Adrenal gland (tissue), 12 donors: ENCODE data around the gene PRDM15. TPM values are rescaled to one million over a fixed set of nuclear protein-coding genes. Genes with fewer than 3 reads are reported as not detected.

Experiments
- DNase-seq, 7 donors: peaks; one replicate each; pipeline ENCODE4 v3.0.0-alpha.2; 2019 to 2020
- H3K27ac ChIP-seq, 5 donors: fragments of 200-600 bp; sonication (generic) in 4 of 5; 1 replicate in 3 of 5; 2 replicates in 2 of 5; pipeline versions ENCODE4 v1.5.1 to v1.8.0; 2016 to 2020; ENCODE audit warnings: mild to moderate bottlenecking in 1 of 5
- H3K27me3 ChIP-seq: fragments of 200-600 bp; 2 replicates; pipeline ENCODE4 v1.8.0; 2021
- H3K36me3 ChIP-seq, 2 donors: fragments of 200-600 bp; replicated peaks in 1 of 2; 1 replicate in 1 of 2; 2 replicates in 1 of 2; pipeline versions ENCODE4 v1.5.1 to v1.8.0; 2018 to 2022
- H3K4me1 ChIP-seq, 2 donors: fragments of 200-600 bp; replicated peaks in 1 of 2; 1 replicate in 1 of 2; 2 replicates in 1 of 2; pipeline versions ENCODE4 v1.5.1 to v1.8.0; 2018 to 2021
- H3K4me3 ChIP-seq, 4 donors: fragments of 200-600 bp; sonication (generic) in 3 of 4; one replicate each; pipeline ENCODE4 v1.5.1; 2016 to 2018
- H3K9me3 ChIP-seq, 3 donors: fragments of 200-600 bp; sonication (generic) in 1 of 3; replicated peaks in 1 of 3; 1 replicate in 2 of 3; 2 replicates in 1 of 3; pipeline versions ENCODE4 v1.5.1 to v1.8.0; 2016 to 2021
- POLR2A ChIP-seq, 2 donors: fragments of 450-650 bp; IDR thresholded peaks; one replicate each; pipeline ENCODE4 v1.6.1; 2017; ENCODE audit warnings: antibody characterized with exemption in 2 of 2, mild to moderate bottlenecking in 2 of 2, moderate library complexity in 1 of 2
- WGBS, 4 donors: extraction: QIAGEN DNeasy Blood & Tissue Kit in 2 of 4; methylation state at CpG; one replicate each; pipeline versions ENCODE4 v1.1.5 to v1.1.7; 2013 to 2017; 5-methylcytosine and 5-hydroxymethylcytosine counted together
- intact Hi-C, 2 donors: fragments of 100-400 bp; cut with DNase I; formaldehyde crosslinking; loops; one replicate each; pipeline versions ENCODE4 v1.14.1 to v1.15.0; 2022 to 2023
- polyA plus RNA-seq, 3 donors: library from polyadenylated mRNA; stranded (reverse); fragments of 200-250 nt in 2 of 3; fragments of 350-450 nt in 1 of 3; fragmentation: Illumina TruSeq in 1 of 3; extraction: RNeasy Lipid Tissue Mini Kit (QIAGEN cat#74804) in 1 of 3; gene quantifications; one replicate each; pipeline ENCODE4 v1.2.3, GENCODE V29; 2013 to 2014
- total RNA-seq, 9 donors: library from RNA; depleted of rRNA in 4 of 9; stranded (reverse); fragments of >200 nt in 4 of 9; fragments of 120-200 nt in 1 of 9; fragmentation: NEBNext Ultra II Directional in 1 of 9; extraction: Animal tissue kit (Norgen Biotek cat#: 25700) in 1 of 9; gene quantifications; one replicate each; pipeline versions ENCODE4 v1.1.0 to v1.2.4, GENCODE V29; 2013 to 2023
- TF ChIP-seq, protein P1 (sequence below), 6 experiments: fragments of 450-650 bp in 4 of 6; fragments of 200-600 bp in 2 of 6; sonication (generic) in 1 of 6; IDR thresholded peaks; 1 replicate in 5 of 6; 2 replicates in 1 of 6; pipeline versions ENCODE4 v1.5.1 to v1.8.0; 2016 to 2021; ENCODE audit warnings: antibody characterized with exemption in 6 of 6, mild to moderate bottlenecking in 2 of 6, moderate library complexity in 1 of 6
- donor health status: healthy with polysubstance abuse.
- donor health status: Bipolar disorder and iron deficiency.
- donor health status: DM: yes; HTN: yes; CAD: no.
- donor health status: DM: no; HTN: no; CAD: no.
- donor health status: DM: no; HTN: no; CAD: no.
- donor health status: DM: yes; HTN: yes; CAD: no.

The PRDM15 gene
- total and polyA plus RNA-seq, 12 donors = 2.9 to 6.7 (median 4.0) TPM

- whole genome bisulfite sequencing, 4 donors = 69 to 86% (median 75%) methylated on average over 12 to 16 of the region's 16 CpGs
- peaks cover 0 to 81% of the 10 kb centered on the region in 2 donors for H3K36me3 ChIP-seq
These were observed 13.6 kb upstream of the PRDM15 start for GRCh38 chr21:41892726-41893125.

GRCh38 chr21:41891132-41891531, 12.0 kb upstream of the PRDM15 start:
- 57 to 87% (median 76%) methylated on average over 5 of the region's 5 CpGs for WGBS, 4 donors
- peaks cover 0 to 16% of the 10 kb centered on the region in 2 donors for H3K4me1 ChIP-seq
- TF ChIP-seq, protein P1, sequence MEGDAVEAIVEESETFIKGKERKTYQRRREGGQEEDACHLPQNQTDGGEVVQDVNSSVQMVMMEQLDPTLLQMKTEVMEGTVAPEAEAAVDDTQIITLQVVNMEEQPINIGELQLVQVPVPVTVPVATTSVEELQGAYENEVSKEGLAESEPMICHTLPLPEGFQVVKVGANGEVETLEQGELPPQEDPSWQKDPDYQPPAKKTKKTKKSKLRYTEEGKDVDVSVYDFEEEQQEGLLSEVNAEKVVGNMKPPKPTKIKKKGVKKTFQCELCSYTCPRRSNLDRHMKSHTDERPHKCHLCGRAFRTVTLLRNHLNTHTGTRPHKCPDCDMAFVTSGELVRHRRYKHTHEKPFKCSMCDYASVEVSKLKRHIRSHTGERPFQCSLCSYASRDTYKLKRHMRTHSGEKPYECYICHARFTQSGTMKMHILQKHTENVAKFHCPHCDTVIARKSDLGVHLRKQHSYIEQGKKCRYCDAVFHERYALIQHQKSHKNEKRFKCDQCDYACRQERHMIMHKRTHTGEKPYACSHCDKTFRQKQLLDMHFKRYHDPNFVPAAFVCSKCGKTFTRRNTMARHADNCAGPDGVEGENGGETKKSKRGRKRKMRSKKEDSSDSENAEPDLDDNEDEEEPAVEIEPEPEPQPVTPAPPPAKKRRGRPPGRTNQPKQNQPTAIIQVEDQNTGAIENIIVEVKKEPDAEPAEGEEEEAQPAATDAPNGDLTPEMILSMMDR (IDR thresholded peaks at IDR 0.05) = no peak
- no peak for TF ChIP-seq POLR2A (IDR thresholded peaks at IDR 0.05)
- H3K27ac ChIP-seq = peak overlapping the region in 2 of 5 donors; percentile 29 to 88
- intact Hi-C loops = no loop called here
- H3K9me3 ChIP-seq = no peaks in the 10 kb centered on the region
- no peak for DNase-seq
- H3K36me3 ChIP-seq = peaks cover 0 to 71% of the 10 kb centered on the region in 2 donors
- H3K4me3 ChIP-seq = no peak overlapping the region
- no peaks in the 10 kb centered on the region for H3K27me3 ChIP-seq

More at GRCh38 chr21:41892726-41893125, 13.6 kb upstream of the PRDM15 start:
- H3K27me3 ChIP-seq = no peaks in the 10 kb centered on the region
- DNase-seq = no peak
- peak overlapping the region in 3 of 5 donors; percentile 20 to 88 (median 51) for H3K27ac ChIP-seq
- no peak overlapping the region for H3K4me3 ChIP-seq
- H3K4me1 ChIP-seq = peaks cover 0 to 16% of the 10 kb centered on the region in 2 donors
- intact Hi-C loops = no loop called here
- TF ChIP-seq POLR2A (IDR thresholded peaks at IDR 0.05) = no peak
- TF ChIP-seq, protein P1 (IDR thresholded peaks at IDR 0.05) = no peak
- no peaks in the 10 kb centered on the region for H3K9me3 ChIP-seq

DNA sequence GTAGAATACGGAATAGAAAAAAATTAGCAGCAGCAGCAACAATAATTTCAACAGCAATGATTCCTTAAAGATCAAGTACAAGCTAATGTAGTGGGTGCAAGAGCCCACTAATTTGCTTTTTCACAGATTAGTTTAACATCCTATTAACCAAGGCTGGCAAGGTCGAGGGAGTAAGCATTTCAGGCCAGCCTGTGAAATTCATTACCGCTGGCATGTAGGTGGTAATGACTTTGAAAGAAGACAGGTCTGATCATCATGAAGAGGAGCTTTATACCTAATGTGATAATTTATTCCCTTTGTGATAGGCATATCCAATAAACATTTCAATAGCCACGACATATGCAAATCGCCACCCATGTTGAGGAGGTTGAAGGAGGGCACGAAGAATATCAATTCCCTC, 11.2 kb upstream of the PRDM15 start:
- Histone ChIP-seq H3K4me1 (peaks cover 0 to 16% of the 10 kb centered on the region in 2 donors), H3K9me3 (no peaks in the 10 kb centered on the region), H3K36me3 (peaks cover 0 to 64% of the 10 kb centered on the region in 2 donors), H3K4me3 (no peak overlapping the region), H3K27ac (peak overlapping the region in 3 of 5 donors; percentile 56 to 88 (median 84)), H3K27me3 (no peaks in the 10 kb centered on the region)
- TF ChIP-seq, protein P1 (IDR thresholded peaks at IDR 0.05) = no peak
- no peak for TF ChIP-seq POLR2A (IDR thresholded peaks at IDR 0.05)
- DNase-seq = no peak
- WGBS, 4 donors = 58 to 95% (median 72%) methylated on average over 6 of the region's 6 CpGs
- intact Hi-C loops = no loop called here

GRCh38 chr21:41888749-41889376, 9.7 kb upstream of the PRDM15 start:
- peak overlapping the region; percentile 26 to 88 (median 61) for H3K27ac ChIP-seq
- intact Hi-C loops = no loop called here
- peaks cover 0 to 49% of the 10 kb centered on the region in 2 donors for H3K36me3 ChIP-seq

More at GRCh38 chr21:41888749-41889376, 9.7 kb upstream of the PRDM15 start:
- peak; percentile 71 to 92 (median 85) for DNase-seq
- Histone ChIP-seq H3K27me3 (no peaks in the 10 kb centered on the region), H3K4me1 (peaks cover 0 to 16% of the 10 kb centered on the region in 2 donors), H3K9me3 (no peaks in the 10 kb centered on the region), H3K4me3 (no peak overlapping the region)
- TF ChIP-seq, protein P1 (IDR thresholded peaks at IDR 0.05) = no peak
- TF ChIP-seq POLR2A (IDR thresholded peaks at IDR 0.05) = peak in 1 of 2 donors; percentile 30
- WGBS, 4 donors = 35 to 47% (median 44%) methylated on average over 9 to 13 of the region's 13 CpGs
